Neural crest cell (in vitro differentiated cells): ENCODE data around the gene SNX33. TPM values are rescaled to one million over a fixed set of nuclear protein-coding genes. Genes with fewer than 3 reads are reported as not detected.

Experiments used
- DNase-seq: peaks from one replicate; pipeline ENCODE4 v3.0.0; 2021; ENCODE audit warnings: low read depth, mixed read lengths, low spot score
- H3K27ac Mint-ChIP-seq: one replicate; pipeline ENCODE4 v1.8.0; 2021; ENCODE audit warnings: mild to moderate bottlenecking, mixed read lengths; ENCODE audit not compliant: unreplicated experiment
- H3K27me3 Mint-ChIP-seq: 2 replicates; pipeline ENCODE4 v1.8.0; 2021; ENCODE audit warnings: low read depth, mild to moderate bottlenecking, mixed read lengths
- H3K36me3 Mint-ChIP-seq: 2 replicates; pipeline ENCODE4 v1.8.0; 2021; ENCODE audit warnings: low read depth, mild to moderate bottlenecking, mixed read lengths
- H3K4me1 Mint-ChIP-seq: 2 replicates; pipeline ENCODE4 v1.8.0; 2021; ENCODE audit warnings: mixed read lengths
- H3K4me3 Mint-ChIP-seq: one replicate; pipeline ENCODE4 v1.8.0; 2021; ENCODE audit warnings: mild to moderate bottlenecking, mixed read lengths
- H3K9me3 Mint-ChIP-seq: 2 replicates; pipeline ENCODE4 v1.8.0; 2021; ENCODE audit warnings: mixed read lengths
- CTCF ChIP-seq: fragments of 200-600 bp; sonication (generic); conservative IDR thresholded peaks from 2 replicates; pipeline ENCODE4 v1.5.0; 2021; ENCODE audit warnings: antibody characterized with exemption, mild to moderate bottlenecking
- total RNA-seq: library from RNA; stranded (reverse); gene quantifications from 2 replicates; pipeline ENCODE4 v1.2.1, GENCODE V29; 2021

Gene SNX33
- total RNA-seq, 1 donor from 2014 or later = 23.4 TPM

GRCh38 chr15:75649848-75650247 is 2.1 kb downstream of the SNX33 start:
- peaks cover 58% of the 10 kb centered on the region for H3K4me1 Mint-ChIP-seq
- no peaks in the 10 kb centered on the region for H3K27me3 Mint-ChIP-seq
- TF ChIP-seq CTCF = no peak
- no peak for DNase-seq
- peak overlapping the region; percentile 97 for H3K4me3 Mint-ChIP-seq
- no peak overlapping the region for H3K27ac Mint-ChIP-seq
- no peaks in the 10 kb centered on the region for H3K9me3 Mint-ChIP-seq
- peaks cover 3% of the 10 kb centered on the region for H3K36me3 Mint-ChIP-seq

- peak overlapping the region; percentile 97 for H3K4me3 Mint-ChIP-seq
- H3K4me1 Mint-ChIP-seq = peaks cover 58% of the 10 kb centered on the region
- no peaks in the 10 kb centered on the region for H3K27me3 Mint-ChIP-seq
- no peaks in the 10 kb centered on the region for H3K9me3 Mint-ChIP-seq
- no peak for DNase-seq
- H3K27ac Mint-ChIP-seq = peak overlapping the region; percentile 53
- H3K36me3 Mint-ChIP-seq = peaks cover 3% of the 10 kb centered on the region
- no peak for TF ChIP-seq CTCF
Measured at GRCh38 chr15:75650908-75651809, 3.4 kb downstream of the SNX33 start.

- Mint-ChIP-seq H3K27me3 (no peaks in the 10 kb centered on the region), H3K4me1 (peaks cover 52% of the 10 kb centered on the region), H3K4me3 (peak overlapping the region; percentile 97), H3K9me3 (no peaks in the 10 kb centered on the region), H3K36me3 (peaks cover 3% of the 10 kb centered on the region), H3K27ac (no peak overlapping the region)
- no peak for TF ChIP-seq CTCF
- no peak for DNase-seq
Measured at GRCh38 chr15:75651810-75652543, 4.3 kb downstream of the SNX33 start.

GRCh38 chr15:75653347-75653913 is 5.7 kb downstream of the SNX33 start:
- H3K4me1 Mint-ChIP-seq = peaks cover 50% of the 10 kb centered on the region
- no peak overlapping the region for H3K27ac Mint-ChIP-seq
- H3K36me3 Mint-ChIP-seq = peaks cover 3% of the 10 kb centered on the region
- H3K27me3 Mint-ChIP-seq = no peaks in the 10 kb centered on the region
- no peak for TF ChIP-seq CTCF
- DNase-seq = no peak
- peak overlapping the region; percentile 50 for H3K4me3 Mint-ChIP-seq
- no peaks in the 10 kb centered on the region for H3K9me3 Mint-ChIP-seq

GRCh38 chr15:75654201-75654907 is 6.6 kb downstream of the SNX33 start:
- H3K36me3 Mint-ChIP-seq = peaks cover 3% of the 10 kb centered on the region

More at GRCh38 chr15:75654201-75654907, 6.6 kb downstream of the SNX33 start:
- Mint-ChIP-seq H3K27me3 (no peaks in the 10 kb centered on the region), H3K4me3 (no peak overlapping the region), H3K27ac (no peak overlapping the region), H3K4me1 (peaks cover 40% of the 10 kb centered on the region), H3K9me3 (no peaks in the 10 kb centered on the region)
- no peak for TF ChIP-seq CTCF
- DNase-seq = no peak
